HG02885 (cell line): ENCODE data around the gene PRPF4.
"Not testable (repeated sequence)": the region's sequence is repeated elsewhere in the genome, so short reads cannot be mapped to it uniquely, and the experiment has no call there.

Source experiments
- ATAC-seq: cut with Tn5 transposase; IDR thresholded peaks from one replicate; pipeline ENCODE4 v1.9.1; 2021; ENCODE audit warnings: mild to moderate bottlenecking; ENCODE audit not compliant: unreplicated experiment, poor library complexity

PRPF4 gene

DNA sequence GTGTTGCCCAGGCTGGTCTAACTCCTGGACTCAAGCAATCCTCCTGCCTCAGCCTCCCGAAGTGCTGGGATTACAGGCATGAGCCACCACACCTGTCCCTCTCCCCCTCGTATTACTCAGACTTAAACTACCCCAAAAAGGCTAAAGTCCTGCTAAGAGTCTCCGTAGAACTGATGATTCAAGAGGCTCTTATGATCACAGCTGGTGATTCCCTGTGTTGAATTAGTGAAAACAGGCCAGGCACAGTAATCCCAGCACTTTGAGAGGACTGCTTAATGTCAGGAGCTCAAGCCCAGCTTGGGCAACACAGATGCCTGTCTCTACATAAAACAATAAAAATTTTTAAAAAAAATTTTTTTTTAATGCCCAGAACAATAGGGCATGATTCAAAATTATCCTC, 9.3 kb upstream of the PRPF4 start:
- ATAC-seq = no peak

DNA sequence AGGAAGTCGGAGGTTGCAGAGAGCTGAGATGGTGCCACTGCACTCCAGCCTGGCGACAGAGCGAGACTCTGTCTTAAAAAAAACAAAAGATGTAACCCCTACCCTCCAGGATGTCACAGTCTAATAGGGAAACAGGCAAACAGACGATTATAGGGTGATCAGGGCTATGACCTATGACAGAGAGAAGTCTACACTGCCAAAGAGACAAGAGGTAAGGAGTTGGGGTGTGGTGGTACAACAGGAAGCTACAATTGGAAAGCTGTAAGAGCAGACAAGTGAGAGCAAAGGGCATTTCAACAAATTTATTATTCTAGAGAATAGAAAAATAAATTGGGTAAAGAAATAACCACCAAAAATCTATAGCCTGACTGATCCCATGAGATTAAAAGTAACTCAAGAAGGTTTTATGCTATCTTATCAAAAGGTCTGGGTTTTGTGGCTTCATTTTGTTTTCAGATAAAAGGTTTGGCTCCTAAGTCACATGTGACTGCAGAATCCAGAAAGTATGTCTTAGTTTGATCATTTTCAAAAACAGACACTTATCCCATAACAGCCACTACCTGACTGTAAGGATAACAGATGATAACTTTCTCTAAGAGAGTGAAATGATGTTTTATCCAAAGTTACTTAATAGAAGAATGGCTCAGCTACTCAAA, 7.4 kb upstream of the PRPF4 start:
- ATAC-seq = no peak

DNA sequence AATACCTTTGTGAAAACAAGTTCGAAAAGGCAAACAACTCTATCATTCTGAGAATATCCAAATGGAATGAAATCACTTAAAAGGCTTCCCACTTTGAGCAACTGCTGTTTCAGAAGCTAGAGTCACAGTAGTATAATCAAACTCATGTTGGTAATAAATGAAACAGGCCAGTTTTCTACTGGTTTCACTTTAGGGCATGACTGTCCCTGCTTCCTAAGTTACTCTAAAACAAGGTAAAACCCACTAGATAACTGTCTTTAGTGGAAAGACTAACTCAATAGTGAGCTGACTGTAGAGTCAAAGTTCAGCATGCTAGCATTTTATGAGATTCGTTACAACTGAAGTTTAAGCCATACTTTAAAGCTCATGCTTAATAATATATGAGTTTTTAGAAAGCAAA, 6.1 kb upstream of the PRPF4 start:
- ATAC-seq = no peak

DNA sequence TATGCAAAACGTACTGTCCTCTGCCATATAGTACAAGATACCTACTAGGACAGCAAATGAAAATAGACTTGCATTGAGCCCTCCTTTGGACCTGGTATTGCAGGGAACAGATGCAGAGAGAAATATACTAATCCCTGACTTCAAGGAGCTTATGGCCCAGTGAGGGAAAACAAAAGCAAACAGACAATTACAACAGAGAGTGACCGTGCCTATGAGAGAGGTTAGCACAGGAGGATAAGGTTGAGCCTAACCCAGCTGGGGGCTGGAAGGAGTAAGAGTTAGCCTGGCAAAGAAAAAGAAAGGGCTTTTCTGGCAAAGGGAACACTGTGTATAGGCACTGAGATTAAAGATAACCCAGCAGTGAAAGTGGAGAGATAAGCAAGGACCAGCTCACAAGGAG, 5.6 kb upstream of the PRPF4 start:
- no peak for ATAC-seq

DNA sequence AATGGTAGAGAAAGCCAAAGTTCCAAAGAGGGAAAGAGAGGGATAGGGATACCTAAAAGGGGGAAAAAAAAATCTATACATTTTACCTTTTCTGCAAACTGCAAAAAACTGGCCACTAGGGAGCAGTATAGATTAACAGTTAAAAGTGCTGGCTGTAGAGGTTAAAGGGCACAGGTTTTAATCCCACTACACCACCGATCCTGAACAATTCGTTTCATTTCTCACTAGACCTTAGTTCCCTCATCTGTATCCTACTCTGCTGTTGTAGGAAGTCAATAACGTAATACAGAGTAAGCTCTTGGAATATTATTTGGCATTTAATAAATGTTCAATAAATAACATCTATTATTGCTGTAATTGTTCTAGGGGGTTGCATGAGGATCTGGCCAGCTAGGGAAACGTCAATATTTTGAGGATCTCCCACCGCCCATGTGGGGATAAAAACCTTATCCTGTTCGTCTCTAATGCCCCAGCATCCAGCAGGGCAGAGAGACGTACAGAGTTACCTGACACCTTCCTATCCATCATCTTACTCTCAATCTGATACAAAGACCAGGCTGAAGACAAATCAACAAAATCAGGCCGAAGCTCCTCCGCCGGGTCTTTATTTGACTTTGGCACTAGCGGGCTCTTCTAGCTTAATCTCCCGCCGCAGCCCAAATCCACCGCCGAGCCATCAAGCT, 843 bp upstream of the PRPF4 start:
- peak; percentile 22 for ATAC-seq

DNA sequence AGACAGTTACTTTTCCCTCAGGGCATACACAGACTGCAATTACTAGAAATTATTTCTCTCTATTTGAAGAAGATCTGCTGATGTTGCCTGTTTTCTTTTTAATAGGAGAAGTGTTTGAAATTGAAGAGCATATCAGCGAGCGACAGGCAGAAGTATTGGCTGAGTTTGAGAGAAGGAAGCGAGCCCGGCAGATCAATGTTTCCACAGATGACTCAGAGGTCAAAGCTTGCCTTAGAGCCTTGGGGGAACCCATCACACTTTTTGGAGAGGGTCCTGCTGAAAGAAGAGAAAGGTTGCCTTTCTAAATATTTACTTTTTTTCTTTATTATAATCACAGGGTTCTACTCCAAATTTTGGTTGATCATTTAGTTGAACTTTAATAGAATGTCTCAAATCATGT, 3.4 kb downstream of the PRPF4 start:
- no peak for ATAC-seq

DNA sequence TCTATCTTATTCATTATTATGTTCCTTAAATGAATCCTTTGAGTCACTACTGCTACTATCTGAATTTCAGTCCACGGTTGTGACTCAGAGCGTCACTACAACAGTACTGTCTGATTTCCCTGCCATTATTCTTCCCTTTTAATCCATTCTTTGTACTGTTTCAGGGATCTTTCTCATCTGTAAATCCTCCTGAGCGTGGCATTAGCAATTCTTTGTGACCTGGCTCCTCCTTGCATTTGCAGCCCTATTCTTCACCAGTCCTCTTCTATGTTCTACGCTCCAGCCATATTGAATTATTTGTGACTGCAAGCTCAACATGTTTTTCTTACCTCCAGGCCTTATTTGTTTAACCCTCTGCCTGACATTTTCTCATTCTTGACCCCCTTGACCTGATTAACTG, 5.9 kb downstream of the PRPF4 start:
- ATAC-seq = no peak

DNA sequence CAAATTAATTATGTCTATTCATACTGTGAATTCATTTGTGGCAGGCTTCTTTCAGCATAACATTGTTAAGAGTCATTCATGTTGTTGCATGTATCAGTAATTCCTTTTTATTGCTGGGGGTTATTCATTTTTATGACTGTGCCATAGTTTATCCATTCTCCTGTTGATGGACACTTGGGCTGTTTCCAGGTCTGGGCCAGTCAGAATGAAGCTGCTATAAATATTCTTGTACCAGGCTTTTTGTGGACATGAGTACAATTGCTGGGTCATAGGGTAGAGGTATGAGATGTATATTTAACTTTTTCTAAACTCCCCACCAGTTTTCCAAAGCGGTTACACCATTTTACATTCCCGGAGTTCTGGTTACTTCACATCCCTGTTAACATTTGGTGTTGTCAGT, 13.6 kb downstream of the PRPF4 start:
- no peak for ATAC-seq

DNA sequence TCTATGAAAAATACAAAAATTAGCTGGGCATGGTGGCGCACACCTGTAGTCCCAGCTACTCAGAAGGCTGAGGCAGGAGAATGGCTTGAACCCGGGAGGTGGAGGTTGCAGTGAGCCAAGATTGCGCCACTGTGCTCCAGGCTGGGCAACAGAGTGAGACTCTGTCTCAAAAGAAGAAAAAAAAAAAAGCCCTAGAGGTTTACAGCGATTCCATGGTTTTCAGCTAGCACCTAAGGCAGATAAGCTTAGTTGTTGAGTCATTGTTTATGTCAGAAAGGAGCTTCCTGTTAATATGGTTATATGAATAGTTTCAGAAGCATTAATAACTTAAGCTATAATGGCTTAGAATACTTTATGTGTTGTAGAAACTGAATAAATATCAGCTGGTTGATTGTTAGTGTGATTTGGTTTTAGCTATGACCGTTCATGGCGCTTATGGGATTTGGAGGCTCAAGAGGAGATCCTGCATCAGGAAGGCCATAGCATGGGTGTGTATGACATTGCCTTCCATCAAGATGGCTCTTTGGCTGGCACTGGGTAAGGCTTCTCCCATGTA, 14.7 kb downstream of the PRPF4 start:
- ATAC-seq = no peak

DNA sequence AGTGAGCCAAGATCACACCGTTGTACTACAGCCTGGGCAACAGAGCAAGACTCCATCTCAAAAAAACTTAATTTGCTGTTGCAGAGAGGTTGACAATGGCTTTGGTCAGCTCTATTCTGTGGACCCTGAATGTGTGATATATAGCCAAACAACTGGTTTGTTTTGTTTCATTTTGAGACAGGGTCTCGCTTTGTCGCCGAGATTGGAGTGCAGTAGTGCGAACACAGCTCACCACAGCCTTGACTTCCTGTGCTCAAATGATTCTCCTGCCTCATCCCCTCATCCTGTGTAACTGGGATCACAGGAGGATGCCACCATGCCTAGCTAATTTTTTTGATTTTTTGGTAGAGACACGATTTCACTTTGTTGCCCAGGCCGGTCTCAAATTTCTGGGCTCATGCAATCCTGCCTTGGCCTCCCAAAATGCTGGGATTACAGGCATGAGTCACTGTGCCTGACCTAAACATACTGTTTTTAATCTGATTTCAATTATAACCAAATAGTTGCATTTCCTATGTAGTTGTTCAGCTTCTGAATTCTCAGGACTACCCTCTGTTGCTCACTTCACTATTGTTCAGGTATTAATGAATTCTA, 17.9 kb downstream of the PRPF4 start:
- no peak for ATAC-seq

DNA sequence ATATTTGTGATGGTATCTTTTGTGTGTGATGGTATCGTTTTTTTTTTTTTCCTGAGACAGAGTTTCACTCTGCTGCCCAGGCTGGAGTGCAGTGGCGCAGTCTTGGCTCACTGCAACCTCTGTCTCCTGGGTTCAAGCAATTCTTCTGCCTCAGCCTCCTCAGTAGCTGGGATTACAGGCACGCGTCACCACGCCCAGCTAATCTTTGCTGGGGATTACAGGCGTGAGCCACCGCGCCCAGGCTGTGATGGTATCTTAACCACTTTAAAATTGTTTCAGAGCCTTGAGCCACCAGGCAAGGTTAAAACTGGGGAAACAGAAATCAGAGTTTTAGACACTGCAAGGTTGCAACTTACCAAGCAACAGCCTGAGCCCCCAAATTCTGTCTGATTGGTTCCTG, 20.8 kb downstream of the PRPF4 start:
- not testable (repeated sequence) for ATAC-seq

DNA sequence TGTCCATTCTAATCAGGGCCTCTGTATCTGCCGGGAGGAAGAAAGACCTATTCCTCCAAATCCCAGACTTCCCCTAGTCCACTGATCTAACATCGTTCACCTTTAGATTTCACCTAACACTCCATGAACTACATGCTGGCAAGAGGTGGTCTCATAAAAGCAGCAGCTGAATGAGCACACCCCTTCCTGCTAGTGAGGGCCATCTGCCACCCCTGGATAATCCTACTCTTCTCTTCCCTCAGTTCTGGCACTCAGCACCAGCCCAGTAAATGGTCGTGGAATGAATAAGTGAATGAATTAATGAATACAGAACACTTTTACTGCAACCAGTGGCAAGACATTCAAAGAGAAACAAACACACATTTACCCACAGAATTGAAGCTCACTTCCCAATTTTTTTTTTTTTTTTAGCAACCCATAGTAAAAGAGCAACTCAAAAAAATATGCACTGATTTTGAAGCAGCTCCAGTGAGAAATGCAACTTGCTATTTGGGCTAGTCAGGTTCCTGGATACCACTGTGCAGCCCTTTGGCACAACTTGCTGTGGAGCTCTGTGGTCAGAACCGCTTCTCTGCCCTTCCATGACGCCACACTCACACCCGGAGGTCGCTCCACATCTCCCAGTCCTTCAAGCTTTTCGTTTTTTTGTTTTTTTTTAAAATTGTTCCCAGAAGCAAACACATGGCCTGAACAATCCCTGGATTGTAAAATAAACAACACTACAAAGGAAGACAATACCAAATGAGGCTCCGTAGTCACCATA, 21.5 kb downstream of the PRPF4 start:
- no peak for ATAC-seq

DNA sequence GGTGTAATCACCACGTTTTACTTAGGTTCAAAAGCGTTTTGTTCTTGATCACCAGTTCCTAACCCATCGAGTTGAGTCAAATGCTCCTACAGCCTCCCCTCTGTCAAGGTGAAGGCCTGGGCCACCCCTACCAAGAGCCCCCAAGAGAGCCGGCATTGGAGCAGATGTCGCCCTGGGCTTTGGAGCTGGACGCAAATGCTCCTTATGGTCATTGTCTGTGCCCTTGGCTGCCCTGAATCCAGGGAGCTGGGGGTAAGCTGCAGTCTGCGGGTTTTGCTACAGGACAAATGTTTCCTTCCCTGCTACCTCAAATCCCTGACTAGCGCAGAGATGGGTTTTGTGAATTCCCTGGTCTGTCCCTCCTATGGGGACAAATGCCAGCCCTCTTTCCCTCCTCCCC, 22.9 kb downstream of the PRPF4 start:
- no peak for ATAC-seq

DNA sequence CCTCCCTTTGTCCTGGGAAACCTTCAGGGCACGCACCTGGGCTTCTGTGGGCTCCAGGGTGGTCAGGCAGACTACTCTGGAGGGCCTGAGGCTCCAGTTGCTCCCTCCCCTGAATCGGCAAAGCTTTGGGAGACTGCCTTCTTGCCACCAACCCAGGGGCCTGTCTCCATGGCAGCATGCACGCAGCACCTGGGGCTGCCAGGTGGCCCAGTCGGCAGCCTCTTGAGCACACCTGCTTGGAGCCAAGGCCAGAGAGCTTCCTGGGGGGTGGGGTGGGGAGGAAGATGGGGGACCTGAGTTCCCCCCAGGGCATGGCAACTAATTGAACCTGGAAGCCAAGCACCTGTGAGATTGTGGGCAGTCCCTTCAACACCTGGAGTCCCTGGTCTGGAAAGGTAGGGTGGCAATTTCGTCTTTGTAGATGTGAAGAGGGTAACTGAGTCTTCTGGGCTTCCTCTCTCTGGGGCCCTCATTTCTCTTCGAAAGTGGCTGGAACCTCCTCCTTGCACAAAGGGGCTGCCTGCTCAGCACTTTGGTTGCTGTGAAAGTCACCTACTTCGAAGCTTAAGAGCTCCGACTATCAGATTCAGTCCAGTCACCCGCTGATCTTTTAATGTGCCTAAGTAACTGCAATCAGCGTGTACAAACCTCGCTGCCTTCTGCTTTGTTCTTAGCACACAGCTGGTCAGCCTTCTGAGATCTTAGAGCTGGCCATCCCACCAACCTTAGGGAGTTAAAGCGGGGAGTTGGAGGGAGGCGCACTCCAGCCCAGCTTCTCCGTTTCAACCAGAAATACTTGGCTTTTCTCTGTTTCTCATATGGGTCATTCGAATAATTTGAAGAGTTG, 23.7 kb downstream of the PRPF4 start:
- ATAC-seq = no peak

DNA sequence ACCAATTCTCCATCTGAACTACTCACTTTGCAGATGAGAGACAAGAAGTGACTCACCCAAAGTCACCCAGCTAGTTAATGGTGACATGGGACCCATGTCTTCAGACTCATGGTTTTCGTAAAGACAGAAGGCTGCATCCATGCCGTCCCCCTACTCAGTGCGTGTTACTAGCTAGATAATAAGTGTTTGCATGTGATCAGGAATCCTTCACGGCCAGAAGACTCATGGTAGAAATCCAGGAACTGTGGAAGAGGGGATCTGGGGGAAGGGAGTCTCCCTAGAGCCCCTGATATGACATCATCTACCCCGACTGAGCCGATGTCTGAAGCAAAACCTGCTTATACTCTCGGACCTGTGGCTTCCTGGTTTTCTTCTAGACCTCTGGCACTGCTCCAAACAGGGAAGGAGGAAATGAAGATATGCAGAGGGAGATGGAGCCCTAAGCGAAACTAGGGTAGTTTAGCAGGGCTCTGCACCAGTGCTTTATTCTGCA, 24.4 kb downstream of the PRPF4 start:
- no peak for ATAC-seq

DNA sequence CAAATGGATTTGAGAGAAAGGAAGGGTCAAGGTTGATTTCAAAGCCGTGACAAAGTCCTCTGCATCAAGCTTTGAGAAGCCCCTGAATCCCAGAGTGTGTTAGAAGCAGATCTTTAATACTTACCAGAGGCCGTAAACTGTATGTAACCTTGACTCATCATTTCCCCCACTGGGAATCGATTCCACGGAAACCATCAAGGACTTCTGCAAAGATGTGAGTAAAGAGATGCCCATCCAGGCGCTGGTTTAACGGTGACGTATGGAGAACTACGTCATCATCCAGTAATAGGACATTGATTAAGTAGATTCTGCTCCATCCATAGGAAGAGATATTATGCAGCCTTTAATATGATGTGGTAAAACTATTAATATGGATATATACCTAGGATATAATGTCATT, 26.1 kb downstream of the PRPF4 start:
- ATAC-seq = no peak

DNA sequence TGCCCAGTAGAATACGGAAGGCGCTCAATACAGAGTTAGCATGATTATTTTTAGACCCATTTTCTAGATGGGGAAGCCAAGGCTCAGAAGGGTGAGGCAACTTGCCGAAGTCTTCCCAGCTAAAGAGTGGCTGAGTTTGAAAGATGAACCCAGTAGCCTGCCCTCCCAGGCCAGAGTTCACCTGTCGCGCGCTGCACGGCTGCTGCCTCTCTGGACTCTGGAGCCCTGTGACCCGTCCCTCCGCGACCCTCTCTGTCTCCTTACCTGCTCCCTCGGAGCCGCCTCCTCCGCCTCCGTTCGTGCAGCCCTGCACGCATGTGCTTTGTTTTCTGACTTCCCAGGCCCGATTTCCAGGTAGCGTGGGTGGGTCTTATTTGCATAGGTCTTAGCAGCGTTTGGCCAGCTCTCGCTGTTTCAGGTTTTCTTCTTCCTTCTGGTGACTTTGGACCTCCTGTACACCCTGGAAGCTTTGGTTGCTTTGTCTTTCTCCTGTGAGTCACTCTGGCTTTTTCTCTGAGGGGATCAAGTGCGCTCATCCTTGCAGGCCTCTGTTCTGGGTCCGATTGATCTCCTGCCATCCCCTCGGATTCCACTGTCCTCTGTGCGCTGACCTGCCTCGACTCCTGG, 27.4 kb downstream of the PRPF4 start, which contains the start of gene RNF183:
Gene RNF183 (minus strand): TSS at position 585 of the 627 bp plus-strand sequence. CDS start 5,192 bp downstream, outside the sequence.
- no peak for ATAC-seq

DNA sequence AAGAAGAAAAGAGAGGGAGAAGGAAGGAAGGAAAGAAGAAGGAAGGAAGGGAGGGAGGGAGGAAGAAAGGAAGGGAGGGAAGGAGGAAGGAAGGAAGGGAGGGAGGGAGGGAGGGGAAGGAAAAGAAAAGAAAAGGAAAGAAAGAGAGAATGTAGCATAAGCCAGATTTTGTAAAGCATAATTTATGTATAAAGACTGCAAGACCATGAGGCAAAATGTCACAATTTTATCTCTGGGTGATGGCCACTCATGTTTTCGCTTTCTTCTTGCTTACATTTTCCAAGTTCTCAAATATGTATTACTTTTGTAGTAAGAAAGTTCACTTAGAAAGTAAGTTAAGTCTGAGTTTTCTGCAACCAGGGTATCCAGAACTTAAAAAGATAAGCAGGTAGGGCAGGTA, 31.1 kb downstream of the PRPF4 start:
- no peak for ATAC-seq

DNA sequence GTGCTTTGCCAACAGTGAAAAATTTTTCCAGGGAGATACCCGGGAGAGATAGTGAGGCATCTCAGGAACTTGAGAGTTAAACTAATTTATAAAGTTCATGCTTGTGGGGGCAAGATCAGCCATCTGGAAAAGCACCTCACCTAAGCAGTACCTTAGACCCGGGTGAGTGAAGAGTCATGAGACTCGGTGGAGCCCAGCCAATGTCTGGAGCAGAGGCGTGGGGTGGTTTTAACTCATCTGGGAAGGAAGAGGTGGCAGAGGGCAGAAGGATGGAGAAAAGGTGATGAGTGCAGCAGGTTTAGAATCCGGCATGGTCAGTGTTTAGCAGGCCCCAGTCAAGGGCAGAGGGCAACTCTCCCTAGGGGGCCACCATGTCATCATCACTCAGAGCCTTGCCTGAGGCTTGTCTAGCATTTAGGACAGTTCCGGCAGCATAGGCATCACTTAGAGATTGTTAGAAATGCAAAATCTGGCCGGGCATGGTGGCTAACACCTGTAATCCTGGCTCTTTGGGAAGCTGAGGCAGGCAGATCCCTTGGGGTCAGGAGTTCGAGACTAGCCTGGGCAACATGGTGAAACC, 32.0 kb downstream of the PRPF4 start:
- ATAC-seq = no peak
